DMS114 treated with DMSO at 0.1 percent for 48 hours (cell line): Measurements from ENCODE around the gene HMCN2.
"Not testable (repeated sequence)": the region's sequence is repeated elsewhere in the genome, so short reads cannot be mapped to it uniquely, and the experiment has no call there.

ENCODE experiments used
- DNase-seq: peaks from one replicate; lab custom pipeline; 2025; ENCODE audit not compliant: unreplicated experiment; lab: John Stamatoyannopoulos, UW

Gene HMCN2

GRCh38 chr9:130239741-130240241 is 25.8 kb upstream of the HMCN2 start:
- DNase-seq, result no peak

- DNase-seq, result peak; percentile 55
Observed at GRCh38 chr9:130240410-130241197, 25.0 kb upstream of the HMCN2 start.

- DNase-seq, result no peak
Observed at GRCh38 chr9:130241198-130241535, 24.4 kb upstream of the HMCN2 start.

- no peak for DNase-seq
Observed at GRCh38 chr9:130242270-130243014, 23.1 kb upstream of the HMCN2 start.

GRCh38 chr9:130243015-130243881 is 22.3 kb upstream of the HMCN2 start:
- no peak for DNase-seq

GRCh38 chr9:130243882-130244170 is 21.7 kb upstream of the HMCN2 start:
- no peak for DNase-seq

- DNase-seq, result no peak
Observed at GRCh38 chr9:130244548-130245165, 20.9 kb upstream of the HMCN2 start.

GRCh38 chr9:130245474-130245873 is 20.1 kb upstream of the HMCN2 start:
- DNase-seq, result no peak

- DNase-seq, result no peak
Observed at GRCh38 chr9:130246126-130246525, 19.4 kb upstream of the HMCN2 start.

GRCh38 chr9:130254747-130255630 is 10.6 kb upstream of the HMCN2 start:
- no peak for DNase-seq

GRCh38 chr9:130255631-130256134 is 9.9 kb upstream of the HMCN2 start:
- DNase-seq, result no peak

GRCh38 chr9:130256644-130257043 is 8.9 kb upstream of the HMCN2 start:
- DNase-seq, result no peak

- DNase-seq, result not testable (repeated sequence)
Observed at GRCh38 chr9:130258137-130258536, 7.4 kb upstream of the HMCN2 start.

GRCh38 chr9:130259044-130259443 is 6.5 kb upstream of the HMCN2 start:
- DNase-seq, result no peak

GRCh38 chr9:130260816-130261765 is 4.5 kb upstream of the HMCN2 start:
- no peak for DNase-seq

- DNase-seq, result no peak
Observed at GRCh38 chr9:130262061-130262745, 3.4 kb upstream of the HMCN2 start.

- no peak for DNase-seq
Observed at GRCh38 chr9:130262771-130263170, 2.8 kb upstream of the HMCN2 start.
